IPS DF 4.7 (cell line): ENCODE results near the gene CIC.
"Not testable (repeated sequence)": the region's sequence is repeated elsewhere in the genome, so short reads cannot be mapped to it uniquely, and the experiment has no call there.

ENCODE experiments used
- DNase-seq: peaks from one replicate; pipeline ENCODE4 v3.0.0-alpha.2; 2013; ENCODE audit warnings: low spot score; ENCODE audit errors: extremely low read depth

CIC gene

DNA sequence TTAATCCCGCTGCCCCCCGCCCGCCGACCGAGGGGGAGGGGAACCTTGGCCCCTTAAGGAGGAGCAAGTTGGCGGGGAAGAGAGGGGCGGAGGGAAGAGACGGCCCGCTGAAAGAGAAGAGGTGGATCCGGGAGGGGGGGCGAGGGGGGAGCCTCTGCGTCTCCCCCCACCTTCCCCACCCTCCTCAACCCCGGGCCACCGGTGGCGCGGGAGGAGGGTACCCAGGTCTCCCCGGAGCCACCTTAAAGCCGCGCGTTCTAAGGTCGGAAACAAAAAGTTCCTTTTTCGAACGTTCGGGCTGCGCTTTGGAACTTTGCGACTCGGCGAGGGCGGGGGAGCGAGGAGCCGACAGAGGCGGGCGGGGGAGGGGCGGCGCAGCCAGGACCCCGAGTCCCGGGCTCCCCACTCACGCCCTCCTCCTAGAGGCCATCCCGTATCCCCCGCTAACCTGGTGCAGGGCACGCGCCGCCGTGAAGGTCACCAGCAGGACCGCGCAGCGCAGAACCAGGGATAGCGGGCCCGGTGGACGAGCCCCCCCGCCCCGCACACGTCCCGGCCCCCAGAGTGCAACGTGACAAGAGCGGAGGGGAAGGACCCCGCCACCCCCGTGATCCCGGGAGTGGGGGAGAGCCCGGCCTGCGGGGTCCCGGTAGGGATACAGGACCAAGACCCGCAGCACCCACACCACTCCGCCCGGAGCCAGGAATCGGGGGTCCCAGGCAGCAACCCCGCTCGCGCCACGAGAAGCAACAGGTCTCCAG lies 14.8 kb upstream of the CIC start:
- no peak for DNase-seq

DNA sequence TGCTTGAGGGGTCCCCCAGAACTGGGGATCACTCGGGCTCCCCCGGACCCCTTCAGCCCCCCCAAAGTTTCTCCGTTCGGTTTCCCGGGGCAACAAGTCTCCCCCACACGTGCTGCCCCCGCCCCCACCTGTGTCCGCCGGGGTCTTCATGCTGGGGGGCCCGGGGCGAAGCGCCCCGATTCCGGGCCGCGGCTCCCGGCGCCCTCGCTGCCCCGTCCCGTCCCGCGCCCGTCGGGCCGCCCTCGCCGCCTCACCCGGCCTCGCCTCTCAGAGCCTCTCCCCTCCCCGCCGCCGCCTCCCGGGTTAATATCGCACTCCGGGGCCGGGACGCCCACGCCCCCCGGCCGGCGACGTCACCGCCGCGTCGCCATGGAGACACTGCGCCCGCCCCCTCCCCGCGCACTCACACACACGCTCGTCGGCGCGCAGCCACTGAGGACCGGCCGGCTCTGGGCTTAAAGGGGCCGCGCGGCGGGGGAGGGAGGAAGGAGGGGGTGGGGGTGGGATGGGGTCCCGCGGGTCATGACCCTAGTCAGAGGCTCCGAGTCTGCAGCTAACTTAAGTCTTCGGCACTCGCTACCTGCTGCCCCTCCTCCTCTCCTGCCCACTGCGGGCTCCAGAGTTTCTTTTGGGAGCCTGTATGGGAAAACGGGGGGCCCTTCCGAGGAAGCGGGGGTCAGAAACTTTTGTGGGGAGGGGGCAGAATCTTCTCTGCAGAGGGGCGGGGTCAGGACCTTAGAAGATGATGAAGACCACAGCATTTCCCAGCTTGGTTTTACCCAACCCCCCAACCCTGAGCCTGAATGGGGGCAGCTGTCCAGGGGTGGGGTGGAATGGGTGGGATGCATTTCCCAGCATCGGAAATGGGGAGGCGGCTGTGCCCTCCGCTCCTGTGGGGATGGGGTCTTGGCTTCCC lies 13.9 kb upstream of the CIC start, which contains the start of gene ERF:
Gene ERF (minus strand): TSS at position 279 of the 916 bp plus-strand sequence. CDS start 129 bp downstream, at position 150.
- no peak for DNase-seq

DNA sequence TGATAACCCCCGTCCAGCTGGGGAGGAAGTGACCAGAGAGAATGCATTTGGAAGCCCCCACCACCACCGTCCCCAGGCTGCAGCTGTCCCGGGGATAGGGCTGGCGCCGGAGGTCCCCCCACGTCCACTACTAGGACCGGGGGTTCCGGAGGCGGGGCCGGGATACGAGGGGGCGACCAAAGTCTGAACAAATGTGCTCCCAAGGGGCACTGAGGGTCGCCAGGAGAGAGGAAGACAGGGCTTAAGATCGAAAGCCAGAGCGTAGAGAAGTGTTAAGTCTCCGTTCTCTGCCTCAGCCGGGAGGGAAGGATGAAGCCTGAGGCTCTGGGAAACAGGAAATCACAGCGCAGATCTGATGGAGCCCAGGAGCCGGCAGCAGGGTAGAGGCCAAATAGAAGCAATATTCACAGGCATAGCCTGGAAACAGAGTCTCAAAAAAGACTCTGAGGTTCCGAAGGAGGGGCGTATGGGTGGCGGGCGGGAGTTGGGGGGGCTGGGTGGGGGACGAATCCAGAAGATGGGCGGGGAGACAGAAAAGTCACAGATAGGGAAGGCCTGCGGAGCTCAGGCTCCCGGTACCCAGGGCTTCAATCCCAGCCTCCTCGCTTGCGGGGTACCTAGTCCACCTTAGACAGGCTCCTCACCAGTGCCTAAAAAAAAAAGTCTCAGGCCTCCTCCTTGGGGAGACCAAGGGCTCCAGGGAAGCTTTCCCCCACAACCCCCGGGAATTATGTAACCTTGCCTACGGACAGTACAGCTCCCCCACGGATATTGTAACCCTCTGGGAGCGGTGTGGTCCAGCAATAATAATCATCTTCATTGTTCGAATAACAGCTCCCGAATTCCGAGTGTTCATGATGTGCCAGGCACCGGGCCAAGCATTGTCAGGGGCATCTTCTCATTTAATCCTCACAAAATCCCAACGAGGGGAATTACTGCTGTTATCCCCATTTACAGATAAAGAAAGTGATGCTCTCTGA lies 13.0 kb upstream of the CIC start:
- DNase-seq: no peak

DNA sequence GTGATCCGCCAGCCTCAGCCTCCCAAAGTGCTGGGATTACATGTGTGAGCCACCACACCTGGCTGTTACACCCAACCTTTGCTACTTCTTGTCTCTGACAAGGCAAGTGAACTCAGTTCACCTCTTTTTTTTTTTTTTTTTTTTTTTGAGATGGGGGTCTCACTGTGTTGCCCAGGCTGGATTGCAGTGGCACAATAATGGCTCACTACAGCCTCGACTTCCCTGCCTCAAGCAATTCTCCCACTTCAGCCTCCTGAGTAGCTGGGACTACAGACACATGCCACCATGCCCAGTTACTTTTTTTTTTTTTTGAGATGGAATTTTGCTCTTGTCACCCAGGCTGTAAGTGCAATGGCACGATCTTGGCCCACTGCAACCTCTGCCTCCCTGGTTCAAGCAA lies 11.2 kb upstream of the CIC start:
- not testable (repeated sequence) for DNase-seq

DNA sequence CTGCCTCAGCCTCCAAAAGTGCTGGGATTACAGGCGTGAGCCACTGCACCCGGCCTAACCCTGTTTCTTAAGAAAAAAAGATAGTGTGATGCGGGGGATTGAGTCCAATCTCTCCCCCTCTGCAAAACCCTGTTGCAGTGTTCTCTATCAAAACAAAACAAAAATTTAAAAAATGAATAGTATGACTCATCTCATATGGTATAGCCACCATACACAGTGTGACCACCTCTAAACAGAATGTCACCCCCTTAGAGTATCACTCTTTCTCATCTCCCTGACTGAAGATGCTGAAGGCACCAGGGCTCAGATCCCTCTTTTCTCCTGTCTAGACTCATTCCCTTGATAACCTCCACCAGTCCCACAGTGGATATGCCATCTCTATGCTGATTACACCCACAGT lies 7.3 kb upstream of the CIC start:
- no peak for DNase-seq

DNA sequence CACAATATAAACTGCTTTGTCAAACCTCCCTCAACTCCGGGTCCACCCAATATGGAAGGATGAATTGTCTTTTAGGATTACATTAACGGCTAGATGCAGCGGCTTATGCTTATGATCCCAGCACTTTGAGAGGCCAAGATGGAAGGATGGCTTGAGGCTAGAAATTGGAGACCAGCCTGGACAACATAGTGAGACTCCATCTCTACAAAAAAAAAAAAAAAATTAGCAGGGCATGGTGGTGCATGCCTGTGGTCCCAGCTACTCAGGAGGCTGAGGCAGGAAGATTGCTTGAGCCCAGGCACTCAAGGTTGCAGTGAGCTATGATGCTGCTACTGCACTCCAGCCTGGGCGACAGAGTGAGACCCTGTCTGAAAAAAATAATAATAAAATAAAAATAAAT lies 2.9 kb upstream of the CIC start:
- DNase-seq: not testable (repeated sequence)

DNA sequence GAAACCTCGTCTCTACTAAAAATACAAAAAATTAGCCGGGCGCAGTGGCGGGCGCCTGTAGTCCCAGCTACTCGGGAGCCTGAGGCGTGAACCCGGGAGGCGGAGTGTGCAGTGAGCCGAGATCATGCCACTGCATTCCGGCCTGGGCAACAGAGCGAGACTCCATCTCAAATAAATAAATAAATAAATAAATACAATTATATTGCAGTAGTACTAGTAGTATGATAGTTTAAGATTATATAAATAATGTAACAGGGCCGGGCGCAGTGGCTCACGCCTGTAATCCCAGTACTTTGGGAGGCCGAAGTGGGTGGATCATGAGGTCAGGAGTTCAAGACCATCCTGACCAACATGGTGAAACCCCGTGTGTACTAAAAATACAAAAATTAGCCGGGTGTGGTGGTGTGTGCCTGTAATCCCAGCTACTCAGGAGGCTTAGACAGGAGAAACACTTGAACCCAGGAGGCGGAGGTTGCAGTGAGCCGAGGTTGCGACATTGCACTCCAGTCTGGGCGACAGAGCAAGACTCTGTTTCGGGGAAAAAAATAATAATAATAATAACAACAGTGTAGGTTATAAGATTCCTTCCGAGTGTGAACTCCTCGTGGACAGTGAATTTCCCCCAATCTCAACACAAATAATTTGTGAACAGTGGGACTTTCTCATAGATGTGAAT lies 2.0 kb upstream of the CIC start:
- DNase-seq: not testable (repeated sequence)

DNA sequence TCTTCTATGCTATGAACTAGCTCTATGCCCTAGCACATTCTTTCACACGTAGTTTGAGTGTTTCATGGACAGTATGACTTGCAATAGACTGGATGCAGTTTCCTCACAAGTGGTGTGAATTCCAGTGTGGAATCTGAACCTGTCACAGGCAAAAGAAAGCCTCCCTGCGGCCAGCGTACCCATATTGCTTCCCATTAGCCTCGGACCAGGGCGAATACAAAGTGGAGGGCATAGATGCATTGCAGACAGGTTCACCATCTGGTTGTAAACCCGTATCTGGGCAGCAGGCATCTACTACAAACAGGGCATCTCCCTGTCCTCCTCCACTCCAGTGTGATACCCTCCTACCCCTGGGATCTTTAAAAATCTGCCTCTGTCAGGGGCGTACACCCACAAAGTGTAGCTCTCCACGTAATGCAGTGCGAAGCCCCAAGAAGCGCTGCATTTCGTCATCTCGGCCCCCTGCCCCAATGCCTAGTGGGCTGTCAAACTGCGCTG lies 1.4 kb upstream of the CIC start:
- DNase-seq: no peak

DNA sequence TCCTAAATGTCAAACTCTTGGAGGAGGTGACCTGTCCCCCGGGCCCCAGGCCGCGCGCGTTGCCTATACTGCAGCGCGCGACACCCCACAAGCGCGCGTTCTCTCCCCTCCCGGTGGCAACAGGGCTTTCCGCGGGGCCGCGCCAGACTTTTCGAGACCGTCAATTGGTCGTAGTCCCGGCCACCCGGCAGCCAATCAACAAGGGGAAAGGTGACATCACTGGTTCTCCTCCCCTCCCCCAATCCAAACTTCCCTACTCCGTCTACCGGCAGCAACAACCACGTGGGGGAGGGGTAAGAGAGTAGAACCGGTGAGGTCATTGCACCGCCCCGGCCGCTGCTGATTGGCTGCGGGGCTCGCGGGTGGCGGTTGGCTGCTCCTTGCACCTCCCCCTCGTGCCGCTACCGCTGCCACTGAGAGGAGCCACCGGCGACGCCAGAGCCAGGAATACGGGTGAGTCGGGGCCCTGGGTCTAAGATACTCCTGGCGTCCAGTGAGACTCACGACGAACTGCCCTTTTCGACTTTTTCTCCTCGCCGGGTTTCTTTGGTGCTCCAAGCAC lies 829 bp upstream of the CIC start:
- peak; percentile 99 for DNase-seq

DNA sequence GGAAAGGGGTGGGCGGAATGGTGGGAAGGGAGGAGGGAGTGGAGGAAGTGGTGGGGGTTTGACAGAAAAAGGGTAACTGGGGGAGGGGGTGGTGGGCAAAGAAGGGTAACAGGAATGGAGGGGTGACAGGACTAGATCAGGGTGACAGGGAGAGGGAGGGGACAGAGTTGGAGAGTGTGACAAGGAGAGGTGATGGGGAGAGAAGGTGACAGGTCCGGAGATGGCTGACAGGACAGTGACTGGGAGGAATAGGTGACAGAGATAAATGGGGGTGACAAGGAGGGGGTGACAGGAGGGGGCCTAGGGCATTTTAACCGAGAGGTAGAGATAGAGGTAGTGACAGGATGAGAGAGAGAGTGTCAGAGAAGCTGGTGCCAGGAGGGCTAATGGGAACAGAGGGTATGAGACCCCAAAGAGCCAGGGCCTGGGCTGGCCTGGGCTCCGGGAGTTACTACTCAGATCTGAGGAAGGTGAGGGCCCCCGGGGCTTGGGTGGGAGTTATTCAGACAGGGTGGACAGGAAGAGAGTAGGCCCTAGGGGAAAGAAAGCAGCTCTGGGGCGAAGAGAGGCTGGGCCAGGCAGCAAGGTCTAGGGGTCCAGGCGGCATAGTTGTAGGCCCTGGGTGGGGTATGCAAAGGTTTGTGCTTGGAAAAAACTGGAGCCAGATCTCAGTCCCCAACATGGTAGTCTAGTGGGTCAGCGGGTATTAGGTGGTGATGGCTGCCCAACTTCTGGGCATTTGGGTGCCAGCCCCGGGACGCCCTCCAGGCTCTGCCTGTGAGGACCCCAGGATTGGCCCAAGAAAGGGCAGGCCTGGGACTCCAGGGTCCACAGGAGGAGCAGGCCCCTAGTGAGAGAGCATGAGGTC lies 660 bp downstream of the CIC start:
- no peak for DNase-seq

DNA sequence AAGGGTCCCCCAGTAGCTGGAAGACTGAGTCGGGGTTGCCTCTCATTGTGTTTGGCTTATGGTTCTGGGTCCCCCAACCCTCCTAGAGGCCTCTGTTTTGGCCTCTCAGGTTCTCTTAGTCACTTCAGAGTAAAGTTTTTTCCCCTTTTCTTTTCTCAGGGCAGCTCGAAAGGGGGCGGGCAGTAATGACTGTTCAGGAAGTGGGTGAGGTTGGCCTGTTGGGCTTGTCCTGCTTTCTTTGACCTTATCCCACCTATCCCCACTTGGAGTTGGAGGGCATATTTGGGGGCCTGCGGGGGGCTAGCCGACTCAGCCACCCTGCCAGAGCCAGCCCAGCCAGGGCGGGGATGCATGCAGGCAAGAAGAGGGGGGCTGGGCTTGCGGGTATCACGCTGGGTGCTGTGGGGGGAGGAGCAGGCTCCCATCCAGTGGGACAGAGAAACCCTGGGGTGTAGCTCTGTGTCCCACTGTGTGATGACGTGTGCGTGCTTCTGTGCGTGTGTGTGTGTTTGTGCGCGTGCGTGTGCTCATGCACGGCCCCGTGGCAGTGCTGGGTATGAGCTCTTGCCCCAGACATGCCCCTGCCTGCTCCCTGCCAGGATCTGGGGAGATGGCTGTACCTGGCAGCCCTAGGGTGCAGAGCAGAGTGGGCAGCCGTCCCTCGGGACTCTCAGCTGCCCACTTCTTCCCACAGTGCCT lies 1.4 kb downstream of the CIC start:
- DNase-seq: no peak

DNA sequence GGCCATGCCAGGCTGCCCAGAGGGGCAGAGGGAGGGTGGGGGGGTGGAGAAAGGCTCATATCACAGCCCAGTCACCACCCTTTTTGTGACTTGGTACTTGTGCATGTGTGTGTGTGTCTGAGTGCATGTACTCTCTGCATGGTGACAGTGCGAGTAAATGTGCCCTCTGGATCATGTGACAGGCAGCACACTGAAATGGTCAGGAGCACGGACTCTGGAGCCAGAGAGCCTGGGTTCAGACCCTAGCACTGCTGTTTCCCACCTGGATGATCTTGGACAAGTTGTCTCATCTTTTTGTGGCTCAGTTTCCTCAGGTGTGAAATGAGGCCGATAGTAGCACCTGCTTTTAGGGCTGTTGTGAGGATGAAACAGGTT lies 2.0 kb downstream of the CIC start:
- DNase-seq: no peak

DNA sequence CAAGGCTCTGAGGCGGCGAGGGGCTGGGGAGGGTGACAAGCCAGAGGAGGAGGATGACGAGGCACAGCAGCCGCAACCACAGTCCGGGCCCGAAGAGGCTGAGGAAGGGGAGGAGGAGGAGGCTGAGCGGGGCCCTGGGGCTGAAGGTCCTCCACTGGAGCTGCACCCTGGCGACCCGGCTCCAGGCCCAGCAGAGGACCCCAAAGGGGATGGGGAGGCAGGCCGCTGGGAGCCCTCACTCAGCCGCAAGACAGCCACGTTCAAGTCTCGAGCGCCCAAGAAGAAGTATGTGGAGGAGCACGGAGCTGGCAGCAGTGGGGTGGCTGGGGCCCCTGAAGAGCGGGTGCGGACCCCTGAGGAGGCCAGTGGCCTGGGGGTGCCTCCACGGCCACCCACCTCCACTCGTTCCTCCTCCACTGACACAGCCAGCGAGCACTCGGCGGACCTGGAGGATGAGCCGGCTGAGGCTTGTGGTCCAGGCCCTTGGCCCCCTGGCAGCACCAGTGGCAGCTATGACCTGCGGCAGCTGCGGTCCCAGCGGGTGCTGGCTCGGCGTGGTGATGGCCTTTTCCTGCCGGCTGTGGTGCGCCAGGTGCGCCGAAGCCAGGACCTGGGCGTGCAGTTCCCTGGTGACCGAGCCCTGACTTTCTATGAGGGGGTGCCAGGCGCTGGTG lies 2.9 kb downstream of the CIC start:
- DNase-seq: no peak

DNA sequence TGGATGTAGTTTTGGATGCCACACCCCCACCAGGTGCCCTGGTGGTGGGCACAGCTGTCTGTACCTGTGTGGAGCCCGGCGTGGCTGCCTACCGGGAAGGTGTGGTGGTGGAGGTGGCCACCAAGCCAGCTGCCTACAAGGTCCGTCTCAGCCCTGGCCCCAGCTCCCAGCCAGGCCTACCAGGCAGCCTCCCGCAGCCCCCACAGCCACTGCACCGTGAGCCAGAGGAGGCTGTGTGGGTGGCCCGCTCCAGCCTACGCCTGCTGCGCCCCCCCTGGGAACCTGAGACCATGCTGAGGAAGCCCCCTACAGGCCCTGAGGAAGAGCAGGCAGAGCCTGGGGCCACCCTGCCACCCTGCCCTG lies 3.5 kb downstream of the CIC start:
- no peak for DNase-seq

DNA sequence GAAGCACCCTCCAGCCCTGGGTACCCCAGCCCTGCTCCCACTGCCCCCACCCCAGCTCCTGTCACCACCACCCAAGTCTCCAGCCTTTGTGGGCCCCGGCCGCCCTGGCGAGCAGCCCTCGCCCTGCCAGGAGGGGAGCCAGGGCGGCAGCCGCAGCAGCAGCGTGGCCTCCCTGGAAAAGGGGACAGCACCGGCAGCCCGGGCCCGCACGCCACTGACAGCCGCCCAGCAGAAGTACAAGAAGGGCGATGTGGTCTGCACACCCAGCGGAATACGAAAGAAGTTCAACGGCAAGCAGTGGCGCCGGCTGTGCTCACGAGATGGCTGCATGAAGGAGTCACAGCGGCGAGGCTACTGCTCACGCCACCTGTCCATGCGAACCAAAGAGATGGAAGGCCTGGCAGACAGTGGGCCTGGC lies 3.9 kb downstream of the CIC start:
- DNase-seq: no peak

DNA sequence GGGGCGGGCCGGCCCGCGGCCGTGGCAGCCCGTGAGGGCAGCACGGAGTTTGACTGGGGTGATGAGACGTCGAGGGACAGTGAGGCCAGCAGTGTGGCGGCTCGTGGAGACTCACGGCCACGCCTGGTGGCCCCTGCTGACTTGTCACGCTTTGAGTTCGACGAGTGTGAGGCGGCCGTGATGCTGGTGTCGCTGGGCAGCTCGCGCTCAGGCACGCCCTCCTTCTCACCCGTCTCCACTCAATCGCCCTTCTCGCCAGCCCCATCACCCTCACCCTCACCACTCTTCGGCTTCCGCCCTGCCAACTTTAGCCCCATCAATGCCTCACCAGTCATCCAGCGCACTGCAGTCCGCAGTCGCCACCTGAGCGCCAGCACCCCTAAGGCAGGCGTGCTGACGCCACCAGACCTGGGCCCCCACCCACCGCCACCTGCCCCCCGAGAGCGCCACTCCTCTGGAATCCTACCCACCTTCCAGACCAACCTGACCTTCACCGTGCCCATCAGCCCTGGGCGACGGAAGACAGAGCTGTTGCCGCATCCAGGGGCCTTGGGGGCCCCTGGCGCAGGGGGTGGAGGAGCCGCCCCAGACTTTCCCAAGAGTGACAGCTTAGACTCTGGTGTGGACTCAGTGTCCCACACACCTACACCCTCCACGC lies 4.5 kb downstream of the CIC start:
- DNase-seq: no peak

DNA sequence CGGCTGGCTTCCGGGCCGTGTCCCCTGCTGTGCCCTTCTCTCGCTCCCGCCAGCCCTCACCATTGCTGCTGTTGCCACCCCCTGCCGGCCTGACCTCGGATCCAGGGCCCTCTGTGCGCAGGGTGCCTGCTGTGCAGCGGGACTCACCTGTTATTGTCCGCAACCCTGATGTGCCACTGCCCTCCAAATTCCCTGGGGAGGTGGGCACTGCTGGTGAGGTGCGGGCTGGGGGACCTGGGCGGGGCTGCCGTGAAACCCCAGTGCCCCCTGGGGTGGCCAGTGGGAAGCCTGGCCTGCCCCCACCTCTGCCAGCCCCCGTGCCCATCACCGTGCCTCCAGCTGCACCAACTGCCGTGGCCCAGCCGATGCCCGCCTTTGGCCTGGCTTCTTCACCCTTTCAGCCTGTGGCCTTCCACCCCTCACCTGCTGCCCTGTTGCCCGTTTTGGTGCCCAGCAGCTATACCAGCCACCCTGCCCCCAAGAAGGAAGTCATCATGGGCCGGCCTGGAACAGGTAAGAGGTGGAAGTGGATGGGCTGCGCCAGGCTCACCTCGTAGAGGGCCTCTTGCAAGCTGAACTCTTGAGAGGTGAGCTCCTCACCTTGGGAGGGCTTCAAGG lies 5.1 kb downstream of the CIC start:
- no peak for DNase-seq
